Tibial nerve (tissue), 4 donors: ENCODE measurements around the gene VRK3.

ENCODE experiments used
- CTCF ChIP-seq, 5 experiments: fragments of 200-600 bp in 3 of 5; fragments of 450-650 bp in 2 of 5; sonication (generic) in 3 of 5; IDR thresholded peaks; one replicate each; pipeline ENCODE4 v1.5.1; 2016 to 2019; ENCODE audit warnings: antibody characterized with exemption in 5 of 5, mild to moderate bottlenecking in 3 of 5, moderate library complexity in 2 of 5
- EP300 ChIP-seq, 2 donors: sonication (generic); formaldehyde crosslinking; IDR thresholded peaks; one replicate each; pipeline ENCODE4 v1.6.1; 2017; ENCODE audit warnings: antibody characterized with exemption in 2 of 2, mild to moderate bottlenecking in 1 of 2
- POLR2A ChIP-seq, 2 donors: fragments of 450-650 bp; IDR thresholded peaks; one replicate each; pipeline ENCODE4 v1.6.1; 2017; ENCODE audit warnings: antibody characterized with exemption in 2 of 2, mild to moderate bottlenecking in 2 of 2, moderate library complexity in 2 of 2

- TF ChIP-seq CTCF (IDR thresholded peaks at IDR 0.05): no peak
- TF ChIP-seq EP300 (IDR thresholded peaks at IDR 0.05): no peak
- no peak for TF ChIP-seq POLR2A (IDR thresholded peaks at IDR 0.05)
These were observed 24.9 kb downstream of the VRK3 start for GRCh38 chr19:50000038-50000840.
